Neural progenitor cell (in vitro differentiated cells): ENCODE data around the gene TNF. TPM values are rescaled to one million over a fixed set of nuclear protein-coding genes. Genes with fewer than 3 reads are reported as not detected.

Source experiments
- DNase-seq: peaks from one replicate; pipeline ENCODE4 v3.0.0-alpha.2; 2016; ENCODE audit warnings: low spot score
- H2AFZ ChIP-seq: fragments of 200-600 bp; sonication (generic); replicated peaks from 2 replicates; pipeline ENCODE4 v1.6.1; 2016; ENCODE audit warnings: antibody characterized with exemption
- H3F3A ChIP-seq: fragments of 200-600 bp; sonication (generic); 2 replicates; pipeline ENCODE4 v1.6.1; 2016; ENCODE audit warnings: antibody characterized with exemption, low read depth
- H3K27ac ChIP-seq: fragments of 200-600 bp; sonication (generic); 2 replicates; pipeline ENCODE4 v1.5.1; 2016; ENCODE audit warnings: mild to moderate bottlenecking
- H3K27me3 ChIP-seq: fragments of 200-600 bp; sonication (generic); 2 replicates; pipeline ENCODE4 v1.6.1; 2016; ENCODE audit warnings: mild to moderate bottlenecking, moderate library complexity
- H3K36me3 ChIP-seq: fragments of 200-600 bp; sonication (generic); 2 replicates; pipeline ENCODE4 v1.5.1; 2016
- H3K4me1 ChIP-seq: fragments of 200-600 bp; sonication (generic); 2 replicates; pipeline ENCODE4 v1.6.1; 2016; ENCODE audit warnings: mixed run types
- H3K4me2 ChIP-seq: fragments of 200-600 bp; sonication (generic); 2 replicates; pipeline ENCODE4 v1.6.1; 2016
- H3K4me3 ChIP-seq: fragments of 200-600 bp; sonication (generic); 2 replicates; pipeline ENCODE4 v1.5.1; 2016
- H3K79me2 ChIP-seq: fragments of 200-600 bp; sonication (generic); 2 replicates; pipeline ENCODE4 v1.6.1; 2016; ENCODE audit warnings: low read depth
- H3K9ac ChIP-seq: fragments of 200-600 bp; sonication (generic); 2 replicates; pipeline ENCODE4 v1.6.1; 2016
- H3K9me3 ChIP-seq: fragments of 200-600 bp; sonication (generic); 2 replicates; pipeline ENCODE4 v1.5.1; 2016; ENCODE audit warnings: low read depth
- H4K20me1 ChIP-seq: fragments of 200-600 bp; sonication (generic); 2 replicates; pipeline ENCODE4 v1.6.1; 2016; ENCODE audit warnings: low read depth
- H3K27ac Mint-ChIP-seq: 3 replicates; pipeline ENCODE4 v1.8.0; 2021; ENCODE audit warnings: mixed read lengths
- H3K27me3 Mint-ChIP-seq: 2 replicates; pipeline ENCODE4 v1.8.0; 2022; ENCODE audit warnings: low read depth, mild to moderate bottlenecking, inconsistent platforms, moderate library complexity, mixed read lengths; ENCODE audit not compliant: insufficient read depth
- H3K36me3 Mint-ChIP-seq: 3 replicates; pipeline ENCODE4 v1.8.0; 2021; ENCODE audit warnings: mixed read lengths
- H3K4me1 Mint-ChIP-seq: 3 replicates; pipeline ENCODE4 v1.8.0; 2021; ENCODE audit warnings: mixed read lengths
- H3K4me3 Mint-ChIP-seq: 3 replicates; pipeline ENCODE4 v1.8.0; 2021; ENCODE audit warnings: mild to moderate bottlenecking, moderate library complexity, mixed read lengths
- H3K9me3 Mint-ChIP-seq: 3 replicates; pipeline ENCODE4 v1.8.0; 2020; ENCODE audit warnings: mixed read lengths
- EZH2 ChIP-seq: fragments of 200-600 bp; sonication (generic); IDR thresholded peaks from 2 replicates; pipeline ENCODE4 v1.6.1; 2017; ENCODE audit warnings: antibody characterized with exemption, mild to moderate bottlenecking, moderate library complexity
- EZH2phosphoT487 ChIP-seq: fragments of 200-600 bp; sonication (generic); IDR thresholded peaks from 2 replicates; pipeline ENCODE4 v1.6.1; 2017; ENCODE audit warnings: antibody characterized with exemption
- total RNA-seq: library from RNA; depleted of rRNA; stranded (reverse); fragments of >200 nt; gene quantifications from 2 replicates; pipeline ENCODE4 v1.2.3, GENCODE V29; 2015; ENCODE audit warnings: low replicate concordance
- TF ChIP-seq, protein P1 (sequence below): fragments of 200-600 bp; sonication (generic); IDR thresholded peaks from 2 replicates; pipeline ENCODE4 v1.5.1; 2017; ENCODE audit warnings: antibody characterized with exemption, mild to moderate bottlenecking

The TNF gene
- total RNA-seq, 1 donor from 2014 or later: not detected

DNA sequence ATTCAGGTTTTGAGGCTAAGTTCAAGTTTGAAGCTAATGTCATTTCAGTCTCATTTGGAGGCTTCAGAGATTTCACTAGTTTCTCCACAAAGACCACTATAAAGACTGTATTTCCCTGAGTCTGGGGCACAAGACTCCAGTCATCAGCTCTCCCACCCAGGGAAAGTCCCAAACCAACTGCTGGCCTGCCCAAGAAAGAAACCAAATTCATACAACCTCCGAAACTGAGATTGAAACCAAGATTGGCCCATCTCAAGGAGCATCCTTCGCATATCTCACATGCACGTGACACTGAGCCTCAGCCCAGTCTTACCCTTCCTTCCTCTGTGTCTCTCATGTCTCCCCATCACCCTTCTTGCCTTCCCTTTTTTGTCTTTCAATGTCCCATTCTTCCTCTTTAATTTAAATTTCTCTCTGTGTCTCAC lies 6.8 kb upstream of the TNF start:
- Histone ChIP-seq H3F3A (no peaks in the 10 kb centered on the region), H3K4me3 (no peak overlapping the region), H3K9ac (no peak overlapping the region), H3K9me3 (no peaks in the 10 kb centered on the region), H3K36me3 (no peaks in the 10 kb centered on the region), H4K20me1 (no peaks in the 10 kb centered on the region), H3K27me3 (no peaks in the 10 kb centered on the region), H3K27ac (no peak overlapping the region), H3K4me2 (no peak overlapping the region), H3K4me1 (peaks cover 6% of the 10 kb centered on the region), H3K79me2 (no peaks in the 10 kb centered on the region), H2AFZ (no peak overlapping the region)
- Mint-ChIP-seq H3K4me3 (no peak overlapping the region), H3K27me3 (peaks cover 12% of the 10 kb centered on the region), H3K27ac (no peak overlapping the region), H3K9me3 (no peaks in the 10 kb centered on the region), H3K36me3 (no peaks in the 10 kb centered on the region), H3K4me1 (peaks cover 15% of the 10 kb centered on the region)
- DNase-seq: no peak
- no peak for TF ChIP-seq EZH2phosphoT487
- no peak for TF ChIP-seq EZH2
- TF ChIP-seq, protein P1, sequence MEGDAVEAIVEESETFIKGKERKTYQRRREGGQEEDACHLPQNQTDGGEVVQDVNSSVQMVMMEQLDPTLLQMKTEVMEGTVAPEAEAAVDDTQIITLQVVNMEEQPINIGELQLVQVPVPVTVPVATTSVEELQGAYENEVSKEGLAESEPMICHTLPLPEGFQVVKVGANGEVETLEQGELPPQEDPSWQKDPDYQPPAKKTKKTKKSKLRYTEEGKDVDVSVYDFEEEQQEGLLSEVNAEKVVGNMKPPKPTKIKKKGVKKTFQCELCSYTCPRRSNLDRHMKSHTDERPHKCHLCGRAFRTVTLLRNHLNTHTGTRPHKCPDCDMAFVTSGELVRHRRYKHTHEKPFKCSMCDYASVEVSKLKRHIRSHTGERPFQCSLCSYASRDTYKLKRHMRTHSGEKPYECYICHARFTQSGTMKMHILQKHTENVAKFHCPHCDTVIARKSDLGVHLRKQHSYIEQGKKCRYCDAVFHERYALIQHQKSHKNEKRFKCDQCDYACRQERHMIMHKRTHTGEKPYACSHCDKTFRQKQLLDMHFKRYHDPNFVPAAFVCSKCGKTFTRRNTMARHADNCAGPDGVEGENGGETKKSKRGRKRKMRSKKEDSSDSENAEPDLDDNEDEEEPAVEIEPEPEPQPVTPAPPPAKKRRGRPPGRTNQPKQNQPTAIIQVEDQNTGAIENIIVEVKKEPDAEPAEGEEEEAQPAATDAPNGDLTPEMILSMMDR: no peak

DNA sequence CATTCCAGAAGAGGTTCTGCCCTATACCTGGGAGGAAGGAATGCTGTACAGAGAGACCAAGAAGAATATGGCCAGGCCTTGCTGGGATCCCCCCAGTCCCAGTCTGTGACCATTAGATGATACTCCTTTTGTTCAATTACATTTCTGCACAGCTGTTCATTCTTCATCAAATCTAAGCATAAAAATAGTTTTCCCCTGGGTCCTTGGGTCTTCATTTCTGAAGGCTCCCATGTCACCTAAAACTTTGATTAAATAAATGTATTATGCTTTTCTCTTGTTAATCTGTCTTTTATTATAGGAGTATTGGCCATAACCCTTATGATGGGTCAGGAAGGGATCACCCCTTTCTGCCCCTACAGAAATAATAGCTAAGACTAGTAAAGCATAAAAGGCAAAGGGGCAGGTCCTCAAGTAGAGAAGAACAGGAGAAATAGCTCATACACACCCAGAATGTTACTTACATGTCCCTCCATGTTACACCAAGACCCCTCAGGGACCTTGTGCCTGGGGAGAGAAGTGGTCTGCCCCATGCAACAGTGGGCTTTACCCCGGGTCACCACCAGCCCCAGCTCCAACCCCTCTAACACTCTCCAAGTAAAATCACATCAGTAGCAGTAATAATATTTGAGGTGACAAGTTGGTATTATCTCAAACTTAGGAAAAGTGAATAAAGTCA lies 5.4 kb upstream of the TNF start:
- H3K9ac ChIP-seq: no peak overlapping the region
- no peaks in the 10 kb centered on the region for H3K9me3 ChIP-seq
- Mint-ChIP-seq H3K27me3 (peaks cover 14% of the 10 kb centered on the region), H3K4me1 (peaks cover 15% of the 10 kb centered on the region), H3K27ac (no peak overlapping the region), H3K36me3 (no peaks in the 10 kb centered on the region), H3K4me3 (no peak overlapping the region), H3K9me3 (no peaks in the 10 kb centered on the region)
- H3K36me3 ChIP-seq: no peaks in the 10 kb centered on the region
- TF ChIP-seq, protein P1: no peak
- TF ChIP-seq EZH2phosphoT487: no peak
- TF ChIP-seq EZH2: no peak
- no peaks in the 10 kb centered on the region for H4K20me1 ChIP-seq
- peaks cover 6% of the 10 kb centered on the region for H3K4me1 ChIP-seq
- no peak overlapping the region for H3K27ac ChIP-seq
- no peaks in the 10 kb centered on the region for H3K79me2 ChIP-seq
- H3F3A ChIP-seq: no peaks in the 10 kb centered on the region
- H3K4me2 ChIP-seq: no peak overlapping the region
- DNase-seq: no peak
- H3K4me3 ChIP-seq: no peak overlapping the region
- H3K27me3 ChIP-seq: no peaks in the 10 kb centered on the region
- no peak overlapping the region for H2AFZ ChIP-seq

DNA sequence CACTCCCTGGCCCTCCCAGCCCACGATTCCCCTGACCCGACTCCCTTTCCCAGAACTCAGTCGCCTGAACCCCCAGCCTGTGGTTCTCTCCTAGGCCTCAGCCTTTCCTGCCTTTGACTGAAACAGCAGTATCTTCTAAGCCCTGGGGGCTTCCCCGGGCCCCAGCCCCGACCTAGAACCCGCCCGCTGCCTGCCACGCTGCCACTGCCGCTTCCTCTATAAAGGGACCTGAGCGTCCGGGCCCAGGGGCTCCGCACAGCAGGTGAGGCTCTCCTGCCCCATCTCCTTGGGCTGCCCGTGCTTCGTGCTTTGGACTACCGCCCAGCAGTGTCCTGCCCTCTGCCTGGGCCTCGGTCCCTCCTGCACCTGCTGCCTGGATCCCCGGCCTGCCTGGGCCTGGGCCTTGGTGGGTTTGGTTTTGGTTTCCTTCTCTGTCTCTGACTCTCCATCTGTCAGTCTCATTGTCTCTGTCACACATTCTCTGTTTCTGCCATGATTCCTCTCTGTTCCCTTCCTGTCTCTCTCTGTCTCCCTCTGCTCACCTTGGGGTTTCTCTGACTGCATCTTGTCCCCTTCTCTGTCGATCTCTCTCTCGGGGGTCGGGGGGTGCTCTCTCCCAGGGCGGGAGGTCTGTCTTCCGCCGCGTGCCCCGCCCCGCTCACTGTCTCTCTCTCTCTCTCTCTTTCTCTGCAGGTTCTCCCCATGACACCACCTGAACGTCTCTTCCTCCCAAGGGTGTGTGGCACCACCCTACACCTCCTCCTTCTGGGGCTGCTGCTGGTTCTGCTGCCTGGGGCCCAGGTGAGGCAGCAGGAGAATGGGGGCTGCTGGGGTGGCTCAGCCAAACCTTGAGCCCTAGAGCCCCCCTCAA lies 3.1 kb upstream of the TNF start, which contains the start of gene LTA:
LTA (plus strand) TSS at position 249 of the 871 bp plus-strand sequence; CDS start at position 703, 454 bp downstream.
- Mint-ChIP-seq H3K36me3 (no peaks in the 10 kb centered on the region), H3K9me3 (no peaks in the 10 kb centered on the region), H3K4me3 (no peak within 1 kb of the TSS), H3K27ac (no peak within 1 kb of the TSS), H3K27me3 (peaks cover 17% of the 10 kb centered on the region), H3K4me1 (peaks cover 15% of the 10 kb centered on the region)
- H3F3A ChIP-seq: no peaks in the 10 kb centered on the region
- no peak for DNase-seq
- H3K27ac ChIP-seq: no peak within 1 kb of the TSS
- H3K9me3 ChIP-seq: no peaks in the 10 kb centered on the region
- no peaks in the 10 kb centered on the region for H4K20me1 ChIP-seq
- H3K9ac ChIP-seq: no peak within 1 kb of the TSS
- H3K79me2 ChIP-seq: no peaks in the 10 kb centered on the region
- H3K36me3 ChIP-seq: no peaks in the 10 kb centered on the region
- TF ChIP-seq EZH2phosphoT487 (no peak), EZH2 (no peak)
- TF ChIP-seq, protein P1: no peak
- H3K4me3 ChIP-seq: no peak within 1 kb of the TSS
- peaks cover 6% of the 10 kb centered on the region for H3K4me1 ChIP-seq
- no peak within 1 kb of the TSS for H2AFZ ChIP-seq
- H3K4me2 ChIP-seq: no peak within 1 kb of the TSS
- H3K27me3 ChIP-seq: no peaks in the 10 kb centered on the region
